ENCODE data around the gene BCAR1.
"Not testable (repeated sequence)": the region's sequence is repeated elsewhere in the genome, so short reads cannot be mapped to it uniquely, and the experiment has no call there.

The BCAR1 gene

GRCh38 chr16:75222271-75222783 is 29.1 kb downstream of the BCAR1 start:
- H3K4me3 ChIP-seq (ENCODE audit: low read length): no peak overlapping the region
- no peak for DNase-seq (ENCODE audit: low read depth)
- TF ChIP-seq CTCF (conservative IDR thresholded peaks at IDR 0.05; ENCODE audit: low read length): no peak

DNA sequence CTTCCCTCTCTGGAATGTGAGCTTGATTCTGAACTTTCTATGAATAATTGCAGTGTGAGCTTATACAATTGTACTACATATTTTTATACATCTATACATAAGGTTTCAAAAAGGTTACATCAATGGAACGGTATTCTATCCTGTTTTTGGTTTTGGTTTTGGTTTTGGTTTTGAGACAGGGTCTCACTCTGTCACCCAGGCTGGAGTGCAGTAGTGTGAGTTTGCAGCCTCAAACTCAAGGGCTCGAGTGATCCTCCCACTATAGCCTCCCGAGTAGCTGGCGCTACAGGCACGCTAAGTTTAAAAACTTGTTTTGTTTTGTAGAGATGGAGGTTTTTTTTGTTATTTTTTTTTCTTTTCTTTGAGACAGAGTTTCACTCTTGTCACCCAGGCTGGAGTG is 31.6 kb downstream of the BCAR1 start:
- no peak for TF ChIP-seq CTCF (conservative IDR thresholded peaks at IDR 0.05; ENCODE audit: low read length)
- DNase-seq (ENCODE audit: low read depth): no peak

GRCh38 chr16:75219088-75219487 is 32.3 kb downstream of the BCAR1 start:
- no peak for TF ChIP-seq CTCF (conservative IDR thresholded peaks at IDR 0.05; ENCODE audit: low read length)
- H3K4me3 ChIP-seq (ENCODE audit: low read length): no peak overlapping the region
- no peak for DNase-seq (ENCODE audit: low read depth)

More for the DNA sequence above, 31.6 kb downstream of the BCAR1 start:
- no peak overlapping the region for H3K4me3 ChIP-seq (ENCODE audit: low read length)

- no peak for TF ChIP-seq CTCF (conservative IDR thresholded peaks at IDR 0.05; ENCODE audit: low read length)
- no peak within 1 kb of the TSS for H3K4me3 ChIP-seq (ENCODE audit: low read length)
- DNase-seq (ENCODE audit: low read depth): no peak
Measured at GRCh38 chr16:75218256-75219076, 33.0 kb downstream of the BCAR1 start, which contains the start of gene CTRB1. Gene CTRB1 (plus strand): TSS chr16:75218988. CDS start chr16:75219008, 20 bp downstream.

DNA sequence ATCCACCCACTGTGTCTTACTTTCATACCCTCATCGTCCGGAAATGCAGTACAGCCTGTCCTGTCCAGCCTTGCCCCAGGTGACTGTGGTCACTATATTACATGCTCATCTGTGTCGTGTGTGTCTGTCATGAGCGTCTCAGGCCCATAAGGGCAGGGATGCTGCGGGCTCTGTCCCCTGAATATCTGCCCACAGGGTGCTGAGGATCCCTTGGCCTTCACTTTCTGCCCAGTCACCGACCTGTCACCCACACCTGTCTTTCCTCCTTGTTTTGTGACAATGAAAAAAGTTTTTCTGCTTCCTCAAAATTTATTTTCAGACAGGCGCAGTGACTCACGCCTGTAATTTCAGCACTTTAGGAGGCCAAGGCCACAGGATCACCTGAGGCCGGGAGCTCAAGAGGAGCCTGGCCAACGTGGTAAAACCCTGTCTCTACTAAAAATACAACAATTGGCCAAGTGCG is 34.0 kb downstream of the BCAR1 start:
- no peak for DNase-seq (ENCODE audit: low read depth)
- no peak for TF ChIP-seq CTCF (conservative IDR thresholded peaks at IDR 0.05; ENCODE audit: low read length)
- no peak overlapping the region for H3K4me3 ChIP-seq (ENCODE audit: low read length)

- no peak for TF ChIP-seq CTCF (conservative IDR thresholded peaks at IDR 0.05; ENCODE audit: low read length)
- DNase-seq (ENCODE audit: low read depth): no peak
Measured at GRCh38 chr16:75216576-75216975, 34.8 kb downstream of the BCAR1 start.

DNA sequence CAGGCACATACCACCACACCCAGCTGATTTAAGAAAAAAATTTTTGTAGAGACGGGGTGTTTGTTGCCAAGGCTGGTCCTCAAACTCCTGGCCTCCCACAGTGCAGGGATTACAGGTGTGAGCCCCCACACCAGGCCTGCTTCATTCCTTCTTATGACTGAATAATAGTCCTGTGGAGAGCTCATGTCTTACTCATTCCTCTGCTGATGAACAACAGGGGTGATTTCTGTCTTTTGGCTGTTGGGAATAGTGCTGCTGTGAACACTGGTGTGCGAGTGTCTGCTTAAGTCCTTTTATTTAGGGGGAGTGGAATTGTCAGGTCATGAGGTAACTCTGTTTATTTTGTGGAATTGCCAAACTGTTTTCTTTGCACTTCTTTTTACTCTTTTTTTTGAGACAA is 35.3 kb downstream of the BCAR1 start:
- no peak overlapping the region for H3K4me3 ChIP-seq (ENCODE audit: low read length)
- no peak for DNase-seq (ENCODE audit: low read depth)
- TF ChIP-seq CTCF (conservative IDR thresholded peaks at IDR 0.05; ENCODE audit: low read length): no peak

More at GRCh38 chr16:75216576-75216975, 34.8 kb downstream of the BCAR1 start:
- no peak overlapping the region for H3K4me3 ChIP-seq (ENCODE audit: low read length)

- not testable (repeated sequence) for DNase-seq (ENCODE audit: low read depth); H3K4me3 ChIP-seq (ENCODE audit: low read length)
Measured at GRCh38 chr16:75211286-75211685, 40.1 kb downstream of the BCAR1 start.
